ENCODE results near the gene GRPEL1.

GRCh38 chr4:7054106-7054880 is 13.6 kb downstream of the GRPEL1 start:
- TF ChIP-seq, protein P1, sequence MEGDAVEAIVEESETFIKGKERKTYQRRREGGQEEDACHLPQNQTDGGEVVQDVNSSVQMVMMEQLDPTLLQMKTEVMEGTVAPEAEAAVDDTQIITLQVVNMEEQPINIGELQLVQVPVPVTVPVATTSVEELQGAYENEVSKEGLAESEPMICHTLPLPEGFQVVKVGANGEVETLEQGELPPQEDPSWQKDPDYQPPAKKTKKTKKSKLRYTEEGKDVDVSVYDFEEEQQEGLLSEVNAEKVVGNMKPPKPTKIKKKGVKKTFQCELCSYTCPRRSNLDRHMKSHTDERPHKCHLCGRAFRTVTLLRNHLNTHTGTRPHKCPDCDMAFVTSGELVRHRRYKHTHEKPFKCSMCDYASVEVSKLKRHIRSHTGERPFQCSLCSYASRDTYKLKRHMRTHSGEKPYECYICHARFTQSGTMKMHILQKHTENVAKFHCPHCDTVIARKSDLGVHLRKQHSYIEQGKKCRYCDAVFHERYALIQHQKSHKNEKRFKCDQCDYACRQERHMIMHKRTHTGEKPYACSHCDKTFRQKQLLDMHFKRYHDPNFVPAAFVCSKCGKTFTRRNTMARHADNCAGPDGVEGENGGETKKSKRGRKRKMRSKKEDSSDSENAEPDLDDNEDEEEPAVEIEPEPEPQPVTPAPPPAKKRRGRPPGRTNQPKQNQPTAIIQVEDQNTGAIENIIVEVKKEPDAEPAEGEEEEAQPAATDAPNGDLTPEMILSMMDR (IDR thresholded peaks at IDR 0.05; ENCODE audit: poor library complexity), result no peak
- TF ChIP-seq EZH2 (IDR thresholded peaks at IDR 0.05; ENCODE audit: borderline replicate concordance) (no peak), EZH2phosphoT487 (IDR thresholded peaks at IDR 0.05; ENCODE audit: low read depth, severe bottlenecking, unreplicated experiment) (no peak)

All from hepatocyte (in vitro differentiated cells).